Astrocyte (in vitro differentiated cells and primary cell): ENCODE data around the gene BSND.

ENCODE experiments used
- CTCF ChIP-seq: IDR thresholded peaks from 2 replicates; pipeline ENCODE4 v1.5.1; 2011; ENCODE audit warnings: low read depth, mild to moderate bottlenecking, inconsistent platforms, low read length, moderate library complexity; ENCODE audit not compliant: insufficient read depth
- EZH2 ChIP-seq: IDR thresholded peaks from 2 replicates; pipeline ENCODE4 v1.6.1; 2012; ENCODE audit warnings: mild to moderate bottlenecking, low read length, inconsistent platforms; ENCODE audit not compliant: insufficient read depth

GRCh38 chr1:54981466-54981865 is 17.3 kb upstream of the BSND start:
- TF ChIP-seq CTCF = no peak
- no peak for TF ChIP-seq EZH2
